ENCODE data around the gene TMEM255B. TPM values are rescaled to one million over a fixed set of nuclear protein-coding genes. Genes with fewer than 3 reads are reported as not detected.

TMEM255B gene
- total RNA-seq, 2 experiments from 2014 or later, result 1.3 to 1.8 TPM

- CTCF ChIA-PET, result interaction anchor here (1.7 kb wide), 1 partner anchor 9 kb away, joined by 4 read pairs; no protein-coding TSS in a partner anchor
- no peak for DNase-seq
- Mint-ChIP-seq H3K4me3 (no peak overlapping the region), H3K9me3 (peaks cover 15% of the 10 kb centered on the region), H3K27me3 (no peaks in the 10 kb centered on the region), H3K36me3 (ENCODE audit: low read depth) (no peaks in the 10 kb centered on the region), H3K4me1 (no peaks in the 10 kb centered on the region), H3K27ac (no peak overlapping the region)
- POLR2A ChIA-PET, result no interaction called here
These were observed 46.5 kb downstream of the TMEM255B start for GRCh38 chr13:113805431-113806103.

GRCh38 chr13:113806104-113806471 lies 47.1 kb downstream of the TMEM255B start:
- no peaks in the 10 kb centered on the region for H3K27me3 Mint-ChIP-seq
- no peaks in the 10 kb centered on the region for H3K4me1 Mint-ChIP-seq
- ChIA-PET POLR2A (no interaction called here), CTCF (no interaction called here)
- H3K4me3 Mint-ChIP-seq, result no peak overlapping the region
- H3K27ac Mint-ChIP-seq, result no peak overlapping the region
- peaks cover 15% of the 10 kb centered on the region for H3K9me3 Mint-ChIP-seq
- DNase-seq, result no peak
- H3K36me3 Mint-ChIP-seq (ENCODE audit: low read depth), result no peaks in the 10 kb centered on the region

DNA sequence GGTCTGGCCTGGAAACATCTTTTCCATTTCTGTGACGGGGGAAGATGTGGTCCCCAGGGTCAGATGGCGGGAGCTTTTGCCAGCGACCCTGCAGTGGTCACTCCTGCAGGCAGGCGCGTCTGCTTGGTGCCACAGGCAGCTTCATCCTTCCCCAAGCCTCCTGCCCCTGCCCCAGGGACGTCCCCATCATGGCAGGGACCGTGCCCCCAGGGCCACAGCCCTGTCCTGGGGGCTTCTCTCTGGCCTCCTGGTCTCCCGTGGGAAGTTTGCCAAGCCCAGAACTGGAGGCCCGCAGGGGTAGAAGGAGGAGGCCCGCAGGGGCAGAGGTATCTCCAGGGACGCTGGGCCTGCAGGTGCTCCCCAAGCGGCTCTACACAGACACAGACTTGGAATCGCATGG lies 47.5 kb downstream of the TMEM255B start:
- ChIA-PET POLR2A (no interaction called here), CTCF (no interaction called here)
- Mint-ChIP-seq H3K4me1 (no peaks in the 10 kb centered on the region), H3K9me3 (peaks cover 15% of the 10 kb centered on the region), H3K4me3 (no peak overlapping the region), H3K27ac (no peak overlapping the region), H3K36me3 (ENCODE audit: low read depth) (no peaks in the 10 kb centered on the region), H3K27me3 (no peaks in the 10 kb centered on the region)
- DNase-seq, result no peak

- DNase-seq, result no peak
- Mint-ChIP-seq H3K9me3 (peaks cover 15% of the 10 kb centered on the region), H3K4me1 (no peaks in the 10 kb centered on the region), H3K27me3 (no peaks in the 10 kb centered on the region), H3K36me3 (ENCODE audit: low read depth) (no peaks in the 10 kb centered on the region), H3K27ac (peak overlapping the region; percentile 46), H3K4me3 (no peak overlapping the region)
- CTCF ChIA-PET, result no interaction called here
- POLR2A ChIA-PET, result no interaction called here
These were observed 49.2 kb downstream of the TMEM255B start for GRCh38 chr13:113808058-113808834.

GRCh38 chr13:113809934-113810333 lies 50.9 kb downstream of the TMEM255B start:
- Mint-ChIP-seq H3K27me3 (no peaks in the 10 kb centered on the region), H3K4me1 (no peaks in the 10 kb centered on the region), H3K4me3 (no peak overlapping the region), H3K9me3 (peaks cover 15% of the 10 kb centered on the region), H3K36me3 (ENCODE audit: low read depth) (no peaks in the 10 kb centered on the region), H3K27ac (no peak overlapping the region)
- ChIA-PET POLR2A (no interaction called here), CTCF (interaction anchor here (0.6 to 0.9 kb wide), 2 partner anchors 15 to 480 kb away, joined by 3 to 6 read pairs; no protein-coding TSS in a partner anchor)
- no peak for DNase-seq

- peaks cover 15% of the 10 kb centered on the region for H3K9me3 Mint-ChIP-seq
- no peak for DNase-seq
- H3K27me3 Mint-ChIP-seq, result no peaks in the 10 kb centered on the region
- ChIA-PET CTCF (no interaction called here), POLR2A (no interaction called here)
- H3K36me3 Mint-ChIP-seq (ENCODE audit: low read depth), result peaks cover 3% of the 10 kb centered on the region
- no peak overlapping the region for H3K4me3 Mint-ChIP-seq
- H3K4me1 Mint-ChIP-seq, result peaks cover 4% of the 10 kb centered on the region
- no peak overlapping the region for H3K27ac Mint-ChIP-seq
These were observed 51.6 kb downstream of the TMEM255B start for GRCh38 chr13:113810640-113811039.

DNA sequence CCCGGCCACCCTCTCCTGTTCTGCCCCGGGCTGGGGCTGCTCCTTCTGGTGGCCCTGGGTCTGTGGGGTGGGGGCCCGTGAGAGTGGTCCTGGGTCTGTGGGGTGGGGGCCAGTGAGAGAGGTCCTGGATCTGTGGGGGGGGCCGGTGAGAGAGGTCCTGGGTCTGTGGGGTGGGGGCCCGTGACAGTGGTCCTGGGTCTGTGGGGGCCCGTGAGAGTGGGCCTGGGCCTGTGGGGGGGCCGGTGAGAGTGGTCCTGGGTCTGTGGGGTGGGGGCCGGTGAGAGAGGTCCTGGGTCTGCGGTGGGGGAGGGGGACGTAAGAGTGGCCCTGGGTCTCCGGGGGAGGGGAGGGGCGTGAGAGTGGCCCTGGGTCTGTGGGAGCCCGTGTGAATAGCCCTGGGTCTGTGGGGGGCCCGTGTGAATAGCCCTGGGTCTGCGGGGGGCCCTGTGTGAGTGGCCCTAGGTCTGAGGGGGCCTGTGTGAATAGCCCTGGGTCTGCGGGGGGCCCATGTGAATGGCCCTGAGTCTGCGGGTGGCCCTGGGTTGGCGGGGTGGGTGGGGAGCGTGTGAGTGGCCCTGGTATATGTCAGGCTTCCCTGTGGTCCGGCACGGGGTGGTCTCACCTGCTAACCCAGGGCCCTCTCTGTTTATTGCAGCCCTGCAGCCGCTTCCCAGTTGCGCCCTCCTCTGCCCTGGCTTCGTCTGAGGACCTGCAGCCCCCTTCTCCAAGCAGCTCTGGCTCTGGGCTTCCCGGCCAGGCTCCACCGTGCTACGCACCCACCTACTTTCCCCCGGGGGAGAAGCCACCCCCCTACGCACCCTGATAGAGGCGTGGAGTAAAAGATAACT lies 52.3 kb downstream of the TMEM255B start:
- no peak for DNase-seq
- Mint-ChIP-seq H3K9me3 (peaks cover 15% of the 10 kb centered on the region), H3K27me3 (no peaks in the 10 kb centered on the region), H3K4me3 (no peak overlapping the region), H3K36me3 (ENCODE audit: low read depth) (peaks cover 6% of the 10 kb centered on the region), H3K27ac (no peak overlapping the region), H3K4me1 (peaks cover 11% of the 10 kb centered on the region)
- ChIA-PET POLR2A (no interaction called here), CTCF (interaction anchor here (0.5 to 1.8 kb wide), 2 partner anchors 10 to 149 kb away, joined by 5 to 7 read pairs; no protein-coding TSS in a partner anchor)

GRCh38 chr13:113812178-113813040 lies 53.4 kb downstream of the TMEM255B start:
- Mint-ChIP-seq H3K27ac (no peak overlapping the region), H3K9me3 (peaks cover 15% of the 10 kb centered on the region), H3K36me3 (ENCODE audit: low read depth) (peaks cover 11% of the 10 kb centered on the region), H3K27me3 (no peaks in the 10 kb centered on the region), H3K4me3 (no peak overlapping the region), H3K4me1 (peaks cover 20% of the 10 kb centered on the region)
- DNase-seq, result no peak
- CTCF ChIA-PET, result interaction anchor here (0.5 to 3.5 kb wide), 3 partner anchors 8 to 148 kb away, joined by 5 to 19 read pairs (median 7); no protein-coding TSS in a partner anchor
- POLR2A ChIA-PET, result no interaction called here

DNA sequence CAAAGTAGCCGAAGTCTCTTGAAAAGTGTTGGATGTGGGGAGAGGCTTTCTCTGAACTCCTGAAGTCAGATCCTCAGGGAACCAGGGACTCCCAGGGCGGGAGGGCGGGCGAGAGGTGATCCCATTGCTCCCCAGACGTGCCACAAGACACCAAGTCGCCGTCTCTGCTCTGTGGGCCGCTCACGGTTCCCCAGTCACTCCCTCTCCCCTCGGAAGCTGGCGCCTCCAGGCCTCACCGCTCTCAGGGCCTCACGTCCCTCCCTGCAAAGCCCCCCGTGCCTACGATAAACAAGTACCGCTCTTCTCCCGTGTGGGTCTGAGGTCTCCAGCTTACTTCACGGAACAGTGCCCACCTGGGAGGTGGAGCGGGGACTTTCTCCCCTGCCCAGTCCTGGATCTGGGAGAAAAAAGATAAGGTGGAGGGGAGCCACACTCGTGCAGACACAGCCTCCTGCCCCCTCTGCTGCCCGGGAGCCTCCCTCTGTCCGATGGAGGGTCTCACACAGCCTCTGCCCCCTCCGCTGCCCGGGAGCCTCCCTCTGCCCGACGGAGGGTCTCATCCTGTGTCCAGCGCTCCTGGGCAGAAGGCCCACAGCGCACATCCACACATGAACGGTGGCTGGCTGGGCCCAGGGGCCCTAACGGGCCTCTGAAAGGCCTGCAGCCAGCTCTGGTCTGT lies 54.2 kb downstream of the TMEM255B start:
- Mint-ChIP-seq H3K27ac (no peak overlapping the region), H3K4me1 (peaks cover 22% of the 10 kb centered on the region), H3K36me3 (ENCODE audit: low read depth) (peaks cover 13% of the 10 kb centered on the region), H3K9me3 (peaks cover 11% of the 10 kb centered on the region), H3K27me3 (no peaks in the 10 kb centered on the region), H3K4me3 (no peak overlapping the region)
- no peak for DNase-seq
- CTCF ChIA-PET, result interaction anchor here (1.8 to 3.5 kb wide), 2 partner anchors 8 to 11 kb away, joined by 5 to 19 read pairs; no protein-coding TSS in a partner anchor
- POLR2A ChIA-PET, result no interaction called here

DNA sequence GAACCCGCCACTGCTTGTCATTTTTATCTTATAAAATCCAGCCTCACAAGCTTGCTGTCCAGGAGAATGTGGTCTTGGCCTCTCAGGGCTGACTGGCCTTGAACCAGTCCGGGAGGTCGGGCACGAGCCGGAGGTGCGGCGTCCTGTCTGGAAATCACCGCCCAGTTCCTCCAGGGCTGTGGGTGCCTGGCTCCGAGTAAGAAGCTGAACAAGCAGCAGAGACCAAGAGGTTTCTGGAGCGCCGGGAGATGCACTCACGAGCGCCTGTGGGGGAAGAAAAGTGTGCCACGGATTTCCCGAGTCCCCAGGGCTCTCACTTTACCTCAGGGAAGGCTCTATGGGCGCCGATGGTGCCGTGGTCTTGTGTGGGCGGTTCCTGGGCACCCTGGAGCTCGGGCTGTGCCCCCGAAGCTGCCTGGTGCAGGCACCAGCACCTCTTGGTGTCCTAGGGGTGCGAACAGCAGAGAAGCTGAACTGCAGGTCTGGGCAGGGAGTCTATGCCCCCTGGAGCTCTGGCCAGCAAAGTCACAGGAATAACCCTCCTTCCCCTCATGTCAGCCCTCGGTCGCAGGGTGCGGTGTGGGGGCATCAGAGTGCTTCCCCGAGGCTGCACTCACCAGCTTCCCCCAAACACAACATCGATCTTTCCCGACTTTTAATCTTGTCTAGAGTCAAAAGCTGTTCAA lies 54.9 kb downstream of the TMEM255B start:
- no peak for DNase-seq
- H3K27me3 Mint-ChIP-seq, result no peaks in the 10 kb centered on the region
- H3K4me3 Mint-ChIP-seq, result no peak overlapping the region
- ChIA-PET CTCF (interaction anchor here (1.0 to 3.5 kb wide), 3 partner anchors 9 to 466 kb away, joined by 3 to 19 read pairs (median 4); no protein-coding TSS in a partner anchor), POLR2A (no interaction called here)
- H3K36me3 Mint-ChIP-seq (ENCODE audit: low read depth), result peaks cover 13% of the 10 kb centered on the region
- H3K9me3 Mint-ChIP-seq, result peaks cover 6% of the 10 kb centered on the region
- no peak overlapping the region for H3K27ac Mint-ChIP-seq
- H3K4me1 Mint-ChIP-seq, result peaks cover 22% of the 10 kb centered on the region

GRCh38 chr13:113814435-113814821 lies 55.4 kb downstream of the TMEM255B start:
- Mint-ChIP-seq H3K9me3 (peaks cover 6% of the 10 kb centered on the region), H3K4me1 (peaks cover 22% of the 10 kb centered on the region), H3K27ac (no peak overlapping the region), H3K27me3 (no peaks in the 10 kb centered on the region), H3K36me3 (ENCODE audit: low read depth) (peaks cover 13% of the 10 kb centered on the region), H3K4me3 (no peak overlapping the region)
- ChIA-PET POLR2A (no interaction called here), CTCF (interaction anchor here (1.0 to 3.5 kb wide), 3 partner anchors 9 to 466 kb away, joined by 3 to 19 read pairs (median 4); no protein-coding TSS in a partner anchor)
- no peak for DNase-seq
